Body of pancreas (tissue), 4 donors: ENCODE results near the gene MRPL16.

Source experiments
- POLR2A ChIP-seq, 3 donors: fragments of 450-650 bp; IDR thresholded peaks; one replicate each; pipeline ENCODE4 v1.6.1; 2016; ENCODE audit warnings: antibody characterized with exemption in 3 of 3, mild to moderate bottlenecking in 2 of 3
- TF ChIP-seq, protein P1 (sequence below), 7 experiments: fragments of 450-650 bp in 4 of 7; fragments of 200-600 bp in 3 of 7; sonication (generic) in 3 of 7; IDR thresholded peaks; one replicate each; pipeline ENCODE4 v1.5.1; 2016 to 2019; ENCODE audit warnings: antibody characterized with exemption in 7 of 7

DNA sequence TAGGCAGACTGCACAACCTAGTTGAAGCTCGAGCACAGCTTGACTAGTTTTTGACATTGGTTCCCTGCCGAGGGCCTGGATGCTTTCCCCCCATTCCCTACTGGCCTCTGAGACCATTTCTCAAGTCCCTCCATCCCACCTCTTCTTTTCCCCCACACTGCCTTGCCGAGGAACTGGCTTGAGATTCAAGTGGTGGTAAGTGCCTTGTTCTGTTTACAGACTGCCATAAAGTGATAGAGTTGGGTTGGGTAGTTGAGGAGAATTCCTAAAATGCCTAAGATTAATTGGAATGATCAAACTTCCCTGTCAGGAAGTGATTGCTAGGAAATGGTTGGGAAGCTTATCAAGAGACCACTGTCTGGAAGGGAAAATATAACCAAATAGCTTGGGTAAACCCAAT, 16.2 kb downstream of the MRPL16 start:
- TF ChIP-seq, protein P1, sequence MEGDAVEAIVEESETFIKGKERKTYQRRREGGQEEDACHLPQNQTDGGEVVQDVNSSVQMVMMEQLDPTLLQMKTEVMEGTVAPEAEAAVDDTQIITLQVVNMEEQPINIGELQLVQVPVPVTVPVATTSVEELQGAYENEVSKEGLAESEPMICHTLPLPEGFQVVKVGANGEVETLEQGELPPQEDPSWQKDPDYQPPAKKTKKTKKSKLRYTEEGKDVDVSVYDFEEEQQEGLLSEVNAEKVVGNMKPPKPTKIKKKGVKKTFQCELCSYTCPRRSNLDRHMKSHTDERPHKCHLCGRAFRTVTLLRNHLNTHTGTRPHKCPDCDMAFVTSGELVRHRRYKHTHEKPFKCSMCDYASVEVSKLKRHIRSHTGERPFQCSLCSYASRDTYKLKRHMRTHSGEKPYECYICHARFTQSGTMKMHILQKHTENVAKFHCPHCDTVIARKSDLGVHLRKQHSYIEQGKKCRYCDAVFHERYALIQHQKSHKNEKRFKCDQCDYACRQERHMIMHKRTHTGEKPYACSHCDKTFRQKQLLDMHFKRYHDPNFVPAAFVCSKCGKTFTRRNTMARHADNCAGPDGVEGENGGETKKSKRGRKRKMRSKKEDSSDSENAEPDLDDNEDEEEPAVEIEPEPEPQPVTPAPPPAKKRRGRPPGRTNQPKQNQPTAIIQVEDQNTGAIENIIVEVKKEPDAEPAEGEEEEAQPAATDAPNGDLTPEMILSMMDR (IDR thresholded peaks at IDR 0.05): no peak
- TF ChIP-seq POLR2A (IDR thresholded peaks at IDR 0.05): no peak
